Neural cell (in vitro differentiated cells): ENCODE measurements around the gene PAX6. TPM values are rescaled to one million over a fixed set of nuclear protein-coding genes. Genes with fewer than 3 reads are reported as not detected.

Experiments
- H2AFZ ChIP-seq: fragments of 200-600, 300-800 bp; sonication (generic), shearing (Covaris generic); 2 replicates; pipeline ENCODE4 v1.6.0; 2014; ENCODE audit warnings: low read depth, mild to moderate bottlenecking, antibody characterized with exemption, low read length, moderate library complexity
- H3F3A ChIP-seq: fragments of 200-600 bp; shearing (Covaris generic); 2 replicates; pipeline ENCODE4 v1.6.1; 2016; ENCODE audit warnings: mild to moderate bottlenecking, moderate library complexity, mixed read lengths, antibody characterized with exemption, low read length; ENCODE audit not compliant: insufficient read depth, poor library complexity, severe bottlenecking
- H3K27ac ChIP-seq: fragments of 200-600, 300-800 bp; sonication (generic), shearing (Covaris generic); 2 replicates; pipeline ENCODE4 v1.5.1; 2014; ENCODE audit warnings: mild to moderate bottlenecking, low read length, moderate library complexity
- H3K27me3 ChIP-seq: fragments of 300-800, 200-600 bp; sonication (generic), shearing (Covaris generic); 2 replicates; pipeline ENCODE4 v1.6.0; 2014; ENCODE audit warnings: mild to moderate bottlenecking, low read depth, low read length, moderate library complexity; ENCODE audit not compliant: insufficient read depth
- H3K36me3 ChIP-seq: fragments of 300-800, 200-600 bp; sonication (generic), shearing (Covaris generic); 2 replicates; pipeline ENCODE4 v1.5.1; 2014; ENCODE audit warnings: mild to moderate bottlenecking, antibody characterized with exemption, low read length, moderate library complexity; ENCODE audit not compliant: insufficient read depth
- H3K4me2 ChIP-seq: fragments of 300-800, 200-600 bp; sonication (generic), shearing (Covaris generic); 2 replicates; pipeline ENCODE4 v1.6.0; 2014; ENCODE audit warnings: mild to moderate bottlenecking, low read length
- H3K4me3 ChIP-seq: fragments of 300-800, 200-600 bp; sonication (generic), shearing (Covaris generic); 2 replicates; pipeline ENCODE4 v1.5.1; 2014; ENCODE audit warnings: mild to moderate bottlenecking, low read length, moderate library complexity
- H3K79me2 ChIP-seq: fragments of 200-600 bp; shearing (Covaris generic); replicated peaks from 2 replicates; pipeline ENCODE4 v1.6.0; 2014; ENCODE audit warnings: mild to moderate bottlenecking, low read length, moderate library complexity; ENCODE audit not compliant: insufficient read depth
- H3K9ac ChIP-seq: fragments of 300-800, 200-600 bp; sonication (generic), shearing (Covaris generic); 2 replicates; pipeline ENCODE4 v1.6.1; 2016; ENCODE audit warnings: mild to moderate bottlenecking, low read length, mixed read lengths
- H3K9me2 ChIP-seq: fragments of 200-600 bp; shearing (Covaris generic); 2 replicates; pipeline ENCODE4 v1.6.1; 2016; ENCODE audit warnings: mild to moderate bottlenecking, low read length, mixed read lengths; ENCODE audit not compliant: insufficient read depth
- H3K9me3 ChIP-seq: fragments of 200-600, 300-800 bp; sonication (generic), shearing (Covaris generic); 2 replicates; pipeline ENCODE4 v1.6.1; 2016; ENCODE audit warnings: mild to moderate bottlenecking, mixed run types, low read length, moderate library complexity, mixed read lengths
- H4K20me1 ChIP-seq: fragments of 200-600 bp; shearing (Covaris generic); 2 replicates; pipeline ENCODE4 v1.6.1; 2016; ENCODE audit warnings: mild to moderate bottlenecking, mixed run types; ENCODE audit not compliant: insufficient read depth
- EP300 ChIP-seq: fragments of 450-650 bp; conservative IDR thresholded peaks from 2 replicates; pipeline ENCODE4 v1.6.1; 2014; ENCODE audit warnings: antibody characterized with exemption, mild to moderate bottlenecking, moderate library complexity; ENCODE audit not compliant: poor library complexity, severe bottlenecking
- EZH2 ChIP-seq: fragments of 200-600, 300-800 bp; shearing (Covaris generic), sonication (generic); IDR thresholded peaks from 2 replicates; pipeline ENCODE4 v1.6.1; 2014; ENCODE audit warnings: antibody characterized with exemption, low read length, borderline replicate concordance, mild to moderate bottlenecking; ENCODE audit not compliant: insufficient read depth, poor library complexity, severe bottlenecking
- MXI1 ChIP-seq: fragments of 450-650 bp; conservative IDR thresholded peaks from 2 replicates; pipeline ENCODE4 v1.6.1; 2014; ENCODE audit warnings: antibody characterized with exemption, mild to moderate bottlenecking; ENCODE audit not compliant: poor library complexity, severe bottlenecking
- POLR2AphosphoS5 ChIP-seq: IDR thresholded peaks from 2 replicates; pipeline ENCODE4 v1.6.1; 2012
- RAD21 ChIP-seq: fragments of 450-650 bp; conservative IDR thresholded peaks from 2 replicates; pipeline ENCODE4 v1.6.1; 2014; ENCODE audit warnings: antibody characterized with exemption, mild to moderate bottlenecking, moderate library complexity
- SMC3 ChIP-seq: fragments of 450-650 bp; conservative IDR thresholded peaks from 2 replicates; pipeline ENCODE4 v1.6.1; 2014; ENCODE audit warnings: antibody characterized with exemption, mild to moderate bottlenecking, moderate library complexity; ENCODE audit not compliant: poor library complexity
- TAF1 ChIP-seq: IDR thresholded peaks from 2 replicates; pipeline ENCODE4 v1.6.1; 2012; ENCODE audit warnings: low read depth
- polyA plus RNA-seq: library from polyadenylated mRNA; depleted of rRNA; stranded (reverse); fragments of >200 nt; gene quantifications from 2 replicates; pipeline ENCODE4 v1.2.3, GENCODE V29; 2014
- TF ChIP-seq, protein P1 (sequence below): fragments of 450-650 bp; IDR thresholded peaks from 2 replicates; pipeline ENCODE4 v1.5.1; 2014; ENCODE audit warnings: antibody characterized with exemption, mild to moderate bottlenecking, moderate library complexity; ENCODE audit not compliant: poor library complexity, severe bottlenecking
- TF ChIP-seq, protein P2 (sequence below): IDR thresholded peaks from 2 replicates; pipeline ENCODE4 v1.6.1; 2012; ENCODE audit warnings: borderline replicate concordance

Gene PAX6
- polyA plus RNA-seq, 1 donor from 2014 or later: 74.7 TPM

DNA sequence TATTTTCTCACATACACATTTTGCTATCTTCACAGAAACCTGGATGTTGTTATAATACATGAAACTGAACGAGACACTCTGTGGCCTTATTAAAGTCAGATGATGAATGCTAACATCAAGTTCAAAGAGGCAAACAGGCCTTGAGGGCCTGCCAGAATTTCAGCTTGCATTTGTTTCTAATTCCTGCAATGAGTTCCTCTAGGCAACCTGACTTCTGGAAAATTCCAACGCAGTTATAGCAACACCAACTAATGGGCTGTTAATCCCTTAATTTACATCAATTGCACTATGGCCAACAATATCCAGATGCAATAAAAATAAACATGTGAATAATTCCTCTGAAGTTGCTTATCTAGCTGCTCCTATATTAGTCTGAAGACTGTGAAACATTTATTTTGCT, 19.1 kb downstream of the PAX6 start:
- Histone ChIP-seq H3K9me2 (no peaks in the 10 kb centered on the region), H3K9ac (no peak overlapping the region), H4K20me1 (no peaks in the 10 kb centered on the region), H3K36me3 (peaks cover 10% of the 10 kb centered on the region), H3F3A (peaks cover 5% of the 10 kb centered on the region), H2AFZ (no peak overlapping the region), H3K9me3 (no peaks in the 10 kb centered on the region), H3K4me3 (no peak overlapping the region), H3K27ac (no peak overlapping the region), H3K79me2 (no peaks in the 10 kb centered on the region), H3K27me3 (no peaks in the 10 kb centered on the region), H3K4me2 (no peak overlapping the region)
- no peak for TF ChIP-seq EZH2
- TF ChIP-seq TAF1: no peak
- TF ChIP-seq EP300: no peak
- no peak for TF ChIP-seq POLR2AphosphoS5
- TF ChIP-seq, protein P1, sequence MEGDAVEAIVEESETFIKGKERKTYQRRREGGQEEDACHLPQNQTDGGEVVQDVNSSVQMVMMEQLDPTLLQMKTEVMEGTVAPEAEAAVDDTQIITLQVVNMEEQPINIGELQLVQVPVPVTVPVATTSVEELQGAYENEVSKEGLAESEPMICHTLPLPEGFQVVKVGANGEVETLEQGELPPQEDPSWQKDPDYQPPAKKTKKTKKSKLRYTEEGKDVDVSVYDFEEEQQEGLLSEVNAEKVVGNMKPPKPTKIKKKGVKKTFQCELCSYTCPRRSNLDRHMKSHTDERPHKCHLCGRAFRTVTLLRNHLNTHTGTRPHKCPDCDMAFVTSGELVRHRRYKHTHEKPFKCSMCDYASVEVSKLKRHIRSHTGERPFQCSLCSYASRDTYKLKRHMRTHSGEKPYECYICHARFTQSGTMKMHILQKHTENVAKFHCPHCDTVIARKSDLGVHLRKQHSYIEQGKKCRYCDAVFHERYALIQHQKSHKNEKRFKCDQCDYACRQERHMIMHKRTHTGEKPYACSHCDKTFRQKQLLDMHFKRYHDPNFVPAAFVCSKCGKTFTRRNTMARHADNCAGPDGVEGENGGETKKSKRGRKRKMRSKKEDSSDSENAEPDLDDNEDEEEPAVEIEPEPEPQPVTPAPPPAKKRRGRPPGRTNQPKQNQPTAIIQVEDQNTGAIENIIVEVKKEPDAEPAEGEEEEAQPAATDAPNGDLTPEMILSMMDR: no peak
- no peak for TF ChIP-seq SMC3
- no peak for TF ChIP-seq RAD21
- TF ChIP-seq, protein P2, sequence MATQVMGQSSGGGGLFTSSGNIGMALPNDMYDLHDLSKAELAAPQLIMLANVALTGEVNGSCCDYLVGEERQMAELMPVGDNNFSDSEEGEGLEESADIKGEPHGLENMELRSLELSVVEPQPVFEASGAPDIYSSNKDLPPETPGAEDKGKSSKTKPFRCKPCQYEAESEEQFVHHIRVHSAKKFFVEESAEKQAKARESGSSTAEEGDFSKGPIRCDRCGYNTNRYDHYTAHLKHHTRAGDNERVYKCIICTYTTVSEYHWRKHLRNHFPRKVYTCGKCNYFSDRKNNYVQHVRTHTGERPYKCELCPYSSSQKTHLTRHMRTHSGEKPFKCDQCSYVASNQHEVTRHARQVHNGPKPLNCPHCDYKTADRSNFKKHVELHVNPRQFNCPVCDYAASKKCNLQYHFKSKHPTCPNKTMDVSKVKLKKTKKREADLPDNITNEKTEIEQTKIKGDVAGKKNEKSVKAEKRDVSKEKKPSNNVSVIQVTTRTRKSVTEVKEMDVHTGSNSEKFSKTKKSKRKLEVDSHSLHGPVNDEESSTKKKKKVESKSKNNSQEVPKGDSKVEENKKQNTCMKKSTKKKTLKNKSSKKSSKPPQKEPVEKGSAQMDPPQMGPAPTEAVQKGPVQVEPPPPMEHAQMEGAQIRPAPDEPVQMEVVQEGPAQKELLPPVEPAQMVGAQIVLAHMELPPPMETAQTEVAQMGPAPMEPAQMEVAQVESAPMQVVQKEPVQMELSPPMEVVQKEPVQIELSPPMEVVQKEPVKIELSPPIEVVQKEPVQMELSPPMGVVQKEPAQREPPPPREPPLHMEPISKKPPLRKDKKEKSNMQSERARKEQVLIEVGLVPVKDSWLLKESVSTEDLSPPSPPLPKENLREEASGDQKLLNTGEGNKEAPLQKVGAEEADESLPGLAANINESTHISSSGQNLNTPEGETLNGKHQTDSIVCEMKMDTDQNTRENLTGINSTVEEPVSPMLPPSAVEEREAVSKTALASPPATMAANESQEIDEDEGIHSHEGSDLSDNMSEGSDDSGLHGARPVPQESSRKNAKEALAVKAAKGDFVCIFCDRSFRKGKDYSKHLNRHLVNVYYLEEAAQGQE: no peak
- no peak for TF ChIP-seq MXI1

DNA sequence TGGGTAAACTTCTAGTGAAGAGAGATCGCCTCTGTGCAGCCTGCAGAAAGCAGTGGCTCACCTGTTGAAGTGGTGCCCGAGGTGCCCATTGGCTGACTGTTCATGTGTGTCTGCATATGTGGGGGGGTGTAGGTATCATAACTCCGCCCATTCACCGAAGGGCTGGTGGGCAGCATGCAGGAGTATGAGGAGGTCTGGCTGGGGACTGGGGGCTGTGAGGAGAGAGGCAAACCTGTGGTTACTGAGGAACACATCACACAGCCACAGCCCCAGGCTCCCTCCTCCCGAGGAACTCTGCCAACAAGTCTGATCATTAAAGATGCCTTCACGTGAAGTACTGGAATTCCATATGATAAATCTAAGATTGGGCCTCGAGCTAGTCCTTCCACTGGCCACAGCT, 20.5 kb downstream of the PAX6 start:
- TF ChIP-seq EZH2 (no peak), MXI1 (no peak), POLR2AphosphoS5 (no peak), RAD21 (no peak), TAF1 (no peak), EP300 (no peak), SMC3 (no peak)
- TF ChIP-seq, protein P2: no peak
- TF ChIP-seq, protein P1: no peak
- Histone ChIP-seq H3K27ac (no peak overlapping the region), H2AFZ (no peak overlapping the region), H3K4me2 (no peak overlapping the region), H3F3A (peaks cover 5% of the 10 kb centered on the region), H3K79me2 (no peaks in the 10 kb centered on the region), H3K4me3 (no peak overlapping the region), H3K36me3 (peaks cover 10% of the 10 kb centered on the region), H3K9ac (no peak overlapping the region), H3K27me3 (no peaks in the 10 kb centered on the region), H3K9me2 (no peaks in the 10 kb centered on the region), H4K20me1 (no peaks in the 10 kb centered on the region), H3K9me3 (no peaks in the 10 kb centered on the region)
